BE2C (cell line): Measurements from ENCODE around the gene RIBC1.

Experiments used
- DNase-seq: peaks from one replicate; pipeline ENCODE4 v3.0.0-alpha.2; 2020
- H3K27me3 ChIP-seq: fragments of 250-450 bp; sonication (Bioruptor Pico); 2 replicates; pipeline ENCODE4 v1.5.1; 2020; ENCODE audit warnings: mild to moderate bottlenecking
- H3K36me3 ChIP-seq: fragments of 250-450 bp; sonication (Bioruptor Pico); 2 replicates; pipeline ENCODE4 v1.5.1; 2020; ENCODE audit warnings: mild to moderate bottlenecking
- H3K4me1 ChIP-seq: fragments of 250-450 bp; sonication (Bioruptor Pico); 2 replicates; pipeline ENCODE4 v1.5.1; 2020
- H3K4me3 ChIP-seq: 2 replicates; pipeline ENCODE4 v1.5.1; 2011; ENCODE audit warnings: low read depth, low read length
- H3K9me3 ChIP-seq: fragments of 250-450 bp; sonication (Bioruptor Pico); 2 replicates; pipeline ENCODE4 v1.5.1; 2020
- TF ChIP-seq, protein P1 (sequence below): IDR thresholded peaks from 2 replicates; pipeline ENCODE4 v1.5.1; 2012; ENCODE audit warnings: mild to moderate bottlenecking, low read depth, low read length

Gene RIBC1

DNA sequence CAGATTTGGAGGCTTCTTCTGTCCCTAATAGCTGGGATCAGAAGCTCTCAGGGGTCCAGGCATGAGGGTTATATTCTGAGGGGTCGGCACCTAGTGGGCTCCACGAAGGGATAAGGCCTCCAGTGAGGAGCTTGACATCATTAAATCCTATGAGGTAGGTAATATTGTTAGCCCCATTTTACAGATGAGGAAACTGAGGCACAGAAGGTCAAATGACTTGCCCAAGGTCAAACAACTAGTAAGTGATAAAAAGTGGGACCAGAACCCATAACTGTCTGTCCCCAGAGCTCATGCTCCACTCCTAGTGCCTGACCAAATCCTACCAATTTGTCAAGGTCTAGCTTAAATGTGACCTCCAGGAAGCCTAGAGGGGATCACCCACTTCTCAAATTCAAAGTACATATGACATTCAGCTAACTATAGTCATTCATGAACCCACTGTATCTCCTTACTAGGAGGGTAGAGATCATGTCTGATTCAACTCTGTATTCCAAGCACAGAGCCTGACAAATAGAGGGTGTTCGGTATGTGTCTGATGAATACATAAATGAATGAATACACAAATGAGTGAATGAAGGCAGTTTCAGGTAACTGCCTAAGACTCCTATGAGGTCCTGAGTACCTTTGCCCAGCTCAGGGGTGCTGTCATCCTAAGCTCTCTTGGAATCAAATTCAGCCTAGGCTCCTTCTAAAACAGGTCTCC is 43.5 kb upstream of the RIBC1 start:
- no peaks in the 10 kb centered on the region for H3K9me3 ChIP-seq
- peaks cover 36% of the 10 kb centered on the region for H3K36me3 ChIP-seq
- peaks cover 11% of the 10 kb centered on the region; the same call in 1 of the 2 replicates for H3K4me1 ChIP-seq
- TF ChIP-seq, protein P1, sequence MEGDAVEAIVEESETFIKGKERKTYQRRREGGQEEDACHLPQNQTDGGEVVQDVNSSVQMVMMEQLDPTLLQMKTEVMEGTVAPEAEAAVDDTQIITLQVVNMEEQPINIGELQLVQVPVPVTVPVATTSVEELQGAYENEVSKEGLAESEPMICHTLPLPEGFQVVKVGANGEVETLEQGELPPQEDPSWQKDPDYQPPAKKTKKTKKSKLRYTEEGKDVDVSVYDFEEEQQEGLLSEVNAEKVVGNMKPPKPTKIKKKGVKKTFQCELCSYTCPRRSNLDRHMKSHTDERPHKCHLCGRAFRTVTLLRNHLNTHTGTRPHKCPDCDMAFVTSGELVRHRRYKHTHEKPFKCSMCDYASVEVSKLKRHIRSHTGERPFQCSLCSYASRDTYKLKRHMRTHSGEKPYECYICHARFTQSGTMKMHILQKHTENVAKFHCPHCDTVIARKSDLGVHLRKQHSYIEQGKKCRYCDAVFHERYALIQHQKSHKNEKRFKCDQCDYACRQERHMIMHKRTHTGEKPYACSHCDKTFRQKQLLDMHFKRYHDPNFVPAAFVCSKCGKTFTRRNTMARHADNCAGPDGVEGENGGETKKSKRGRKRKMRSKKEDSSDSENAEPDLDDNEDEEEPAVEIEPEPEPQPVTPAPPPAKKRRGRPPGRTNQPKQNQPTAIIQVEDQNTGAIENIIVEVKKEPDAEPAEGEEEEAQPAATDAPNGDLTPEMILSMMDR, result no peak
- H3K4me3 ChIP-seq, result no peak overlapping the region
- no peak for DNase-seq
- no peaks in the 10 kb centered on the region for H3K27me3 ChIP-seq

DNA sequence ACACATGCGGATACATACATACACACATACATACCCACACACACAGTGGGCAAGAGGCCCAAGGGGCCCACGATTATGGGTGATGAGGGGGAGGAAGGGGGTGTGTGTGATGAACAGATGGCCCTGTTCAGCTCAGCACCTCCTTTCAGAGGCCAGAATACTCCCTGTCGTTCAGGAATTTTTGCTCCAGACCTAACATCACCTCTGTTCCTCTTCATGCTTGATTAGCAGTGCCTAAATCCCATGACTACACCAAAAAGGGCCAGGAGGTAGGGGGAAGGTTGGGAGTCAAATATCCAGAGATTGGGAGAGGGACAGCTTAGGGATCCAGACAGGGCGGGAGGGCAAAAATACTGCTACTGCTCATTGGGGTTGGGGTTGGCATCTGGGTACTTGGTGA is 42.9 kb upstream of the RIBC1 start:
- Histone ChIP-seq H3K4me3 (no peak overlapping the region), H3K27me3 (no peaks in the 10 kb centered on the region), H3K4me1 (peaks cover 5% of the 10 kb centered on the region; the same call in 1 of the 2 replicates), H3K36me3 (peaks cover 36% of the 10 kb centered on the region), H3K9me3 (no peaks in the 10 kb centered on the region)
- TF ChIP-seq, protein P1, result no peak
- DNase-seq, result no peak

DNA sequence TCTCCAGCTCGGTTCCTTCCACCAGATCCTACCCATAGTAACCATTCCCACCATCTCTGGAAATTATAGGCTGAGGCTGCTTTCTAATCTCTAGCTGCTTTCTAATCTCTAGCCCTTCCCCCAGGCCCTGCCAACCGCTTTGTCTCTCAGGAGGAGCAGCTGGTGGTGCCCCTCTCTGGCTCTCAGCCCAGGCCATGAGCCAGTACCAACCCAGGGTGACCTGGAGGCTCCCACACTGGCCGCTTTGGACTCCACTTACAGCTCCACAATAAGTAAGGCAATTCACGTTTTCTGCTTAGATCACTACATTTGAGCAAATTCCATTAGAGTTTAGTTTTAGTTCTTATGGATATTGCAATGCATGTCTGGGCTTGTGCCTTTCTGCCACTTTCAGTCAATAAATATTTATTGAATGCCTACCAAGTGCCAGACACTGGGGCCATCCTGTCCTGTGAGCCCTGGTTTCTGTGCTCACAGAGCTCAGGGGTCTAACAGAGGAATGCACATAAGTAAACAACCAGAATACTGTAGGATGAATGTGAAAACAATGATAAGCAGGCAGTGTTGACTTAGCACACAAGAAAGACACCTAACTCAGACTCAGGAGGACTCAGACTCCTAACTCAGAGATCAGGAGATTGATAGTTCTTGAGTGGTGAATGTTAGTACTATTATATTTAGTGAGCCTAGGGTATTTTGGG is 39.1 kb upstream of the RIBC1 start:
- DNase-seq, result no peak
- TF ChIP-seq, protein P1, result no peak

DNA sequence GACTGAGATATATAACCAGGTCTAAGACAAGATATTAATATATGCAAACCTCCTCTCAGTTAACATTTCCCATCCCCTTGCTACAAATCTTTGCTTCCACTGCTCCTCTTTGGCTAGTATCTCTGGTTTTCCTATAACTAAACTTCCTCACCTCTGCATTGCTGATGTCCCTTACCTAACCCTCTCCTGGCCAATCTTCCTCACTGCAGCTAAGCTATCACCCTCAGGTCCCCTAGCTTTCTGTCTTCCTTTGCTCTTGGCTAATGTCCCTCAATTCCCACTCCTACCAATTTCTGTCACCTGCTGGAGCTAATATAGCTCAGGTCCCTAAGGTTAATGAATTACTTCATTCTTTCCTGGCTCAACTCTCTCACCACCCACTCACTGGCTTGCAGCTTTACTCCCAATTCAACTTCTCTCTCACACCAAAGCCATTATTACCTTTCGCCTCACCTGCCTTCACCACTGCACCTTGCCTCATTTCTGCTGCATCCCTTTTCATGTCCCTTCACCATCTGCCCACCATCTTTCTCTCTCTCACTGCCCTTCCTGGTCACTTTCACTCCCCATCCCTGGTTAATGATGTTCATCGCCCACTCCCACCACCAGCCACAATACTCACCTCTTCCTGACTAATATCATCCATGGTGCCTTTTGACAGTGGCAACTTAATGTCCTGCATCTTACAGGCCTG is 26.9 kb upstream of the RIBC1 start:
- TF ChIP-seq, protein P1, result no peak
- H3K36me3 ChIP-seq, result peaks cover 8% of the 10 kb centered on the region
- no peak overlapping the region for H3K4me3 ChIP-seq
- H3K27me3 ChIP-seq, result no peaks in the 10 kb centered on the region
- no peak for DNase-seq
- H3K4me1 ChIP-seq, result no peaks in the 10 kb centered on the region
- H3K9me3 ChIP-seq, result no peaks in the 10 kb centered on the region

More for the DNA sequence above, 39.1 kb upstream of the RIBC1 start:
- Histone ChIP-seq H3K27me3 (no peaks in the 10 kb centered on the region), H3K9me3 (no peaks in the 10 kb centered on the region), H3K36me3 (peaks cover 38% of the 10 kb centered on the region), H3K4me1 (no peaks in the 10 kb centered on the region), H3K4me3 (no peak overlapping the region)

DNA sequence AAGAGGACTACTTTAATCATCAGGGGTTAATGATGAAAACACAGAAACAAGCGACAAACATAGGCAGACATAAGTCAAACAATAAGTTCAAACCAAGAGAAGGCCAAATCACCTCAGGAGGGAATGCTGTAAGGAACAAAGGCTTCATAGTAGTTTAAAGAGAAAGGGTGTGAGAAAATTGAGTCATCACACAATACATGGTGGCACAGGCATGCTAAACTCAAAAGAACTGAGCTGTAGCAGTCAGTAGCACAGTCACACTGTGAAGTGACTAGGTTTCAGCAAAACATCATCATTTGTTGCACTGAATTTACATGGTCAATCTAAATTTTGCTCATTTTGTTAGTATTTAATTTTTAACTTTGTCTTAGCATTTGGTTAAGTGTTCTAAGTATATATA is 24.5 kb upstream of the RIBC1 start:
- TF ChIP-seq, protein P1, result no peak

More for the DNA sequence above, 24.5 kb upstream of the RIBC1 start:
- no peaks in the 10 kb centered on the region for H3K27me3 ChIP-seq
- no peak for DNase-seq
- H3K4me3 ChIP-seq, result no peak overlapping the region
- no peaks in the 10 kb centered on the region for H3K4me1 ChIP-seq
- H3K36me3 ChIP-seq, result peaks cover 13% of the 10 kb centered on the region
- no peaks in the 10 kb centered on the region for H3K9me3 ChIP-seq
